HepG2 (cell line): ENCODE data around the gene PPP1R18. TPM values are rescaled to one million over a fixed set of nuclear protein-coding genes. Genes with fewer than 3 reads are reported as not detected.

ENCODE experiments used
- BRD4 ChIP-seq: sonication (generic); formaldehyde crosslinking; IDR thresholded peaks from 2 replicates; pipeline ENCODE4 v1.4.0; 2020; ENCODE audit warnings: missing genetic modification reagents
- ELF3 ChIP-seq: IDR thresholded peaks from 2 replicates; pipeline ENCODE4 v1.6.1; 2016; ENCODE audit warnings: missing genetic modification reagents, missing compliant biosample characterization
- FOSL2 ChIP-seq: sonication (generic); formaldehyde crosslinking; IDR thresholded peaks from 2 replicates; pipeline ENCODE4 v1.4.0; 2020; ENCODE audit warnings: missing genetic modification reagents
- GZF1 ChIP-seq: sonication (generic); formaldehyde crosslinking; IDR thresholded peaks from 2 replicates; pipeline ENCODE4 v1.5.1; 2020; ENCODE audit warnings: mild to moderate bottlenecking, missing genetic modification reagents
- KDM6A ChIP-seq: IDR thresholded peaks from 2 replicates; pipeline ENCODE4 v1.6.1; 2016; ENCODE audit warnings: low read depth
- KLF12 ChIP-seq: sonication (generic); formaldehyde crosslinking; IDR thresholded peaks from 2 replicates; pipeline ENCODE4 v1.4.0; 2020; ENCODE audit warnings: missing genetic modification reagents, borderline replicate concordance
- KLF13 ChIP-seq: sonication (generic); formaldehyde crosslinking; IDR thresholded peaks from 2 replicates; pipeline ENCODE4 v1.4.0; 2020; ENCODE audit warnings: mild to moderate bottlenecking, missing genetic modification reagents
- LCORL ChIP-seq, 2 experiments: fragments of 450-650 bp in 1 of 2; sonication (generic) in 1 of 2; formaldehyde crosslinking in 1 of 2; IDR thresholded peaks; 2 replicates each; pipeline versions ENCODE4 v1.5.0 to v1.6.1; 2017 to 2020; ENCODE audit warnings: antibody characterized with exemption in 1 of 2, missing genetic modification reagents in 1 of 2
- MBD4 ChIP-seq: IDR thresholded peaks from 2 replicates; pipeline ENCODE4 v1.6.1; 2012; ENCODE audit warnings: low read length, inconsistent platforms, borderline replicate concordance
- MTA3 ChIP-seq: sonication (generic); formaldehyde crosslinking; IDR thresholded peaks from 2 replicates; pipeline ENCODE4 v1.4.0; 2020; ENCODE audit warnings: missing genetic modification reagents
- NFE2 ChIP-seq: sonication (generic); formaldehyde crosslinking; IDR thresholded peaks from 2 replicates; pipeline ENCODE4 v1.4.0; 2020; ENCODE audit warnings: missing genetic modification reagents
- POLR2A ChIP-seq, 2 experiments: IDR thresholded peaks; 2 replicates each; pipeline ENCODE4 v1.6.1; 2011; ENCODE audit warnings: low read depth in 2 of 2, low read length in 2 of 2, mild to moderate bottlenecking in 1 of 2, moderate library complexity in 1 of 2; ENCODE audit not compliant: insufficient read depth in 1 of 2
- PTBP1 ChIP-seq: fragments of 200-400 bp; formaldehyde crosslinking; IDR thresholded peaks from 2 replicates; pipeline ENCODE4 v1.6.1; 2018; ENCODE audit warnings: low read length, low read depth; ENCODE audit not compliant: poor library complexity, severe bottlenecking
- RXRB ChIP-seq: IDR thresholded peaks from 2 replicates; pipeline ENCODE4 v1.6.1; 2016; ENCODE audit warnings: borderline replicate concordance, missing genetic modification reagents, missing compliant biosample characterization
- SALL1 ChIP-seq: sonication (generic); formaldehyde crosslinking; IDR thresholded peaks from 2 replicates; pipeline ENCODE4 v1.8.0; 2022; ENCODE audit warnings: mild to moderate bottlenecking, missing genetic modification reagents
- SOX6 ChIP-seq, 2 experiments: fragments of 450-650 bp in 1 of 2; sonication (generic) in 1 of 2; formaldehyde crosslinking in 1 of 2; IDR thresholded peaks; 2 replicates each; pipeline versions ENCODE4 v1.4.0 to v1.6.1; 2017 to 2020; ENCODE audit warnings: antibody characterized with exemption in 1 of 2, mild to moderate bottlenecking in 1 of 2, missing genetic modification reagents in 1 of 2
- SRSF4 ChIP-seq: fragments of 200-400 bp; formaldehyde crosslinking; IDR thresholded peaks from one replicate; pipeline ENCODE4 v1.6.1; 2018; ENCODE audit warnings: mild to moderate bottlenecking, low read depth, low read length, moderate library complexity; ENCODE audit not compliant: poor library complexity, severe bottlenecking
- YY1 ChIP-seq: IDR thresholded peaks from 2 replicates; pipeline ENCODE4 v1.6.1; 2011; ENCODE audit warnings: low read length, low read depth, moderate library complexity, mild to moderate bottlenecking; ENCODE audit not compliant: insufficient read depth, insufficient replicate concordance
- ZHX1 ChIP-seq: sonication (generic); formaldehyde crosslinking; IDR thresholded peaks from 2 replicates; pipeline ENCODE4 v1.8.1; 2022; ENCODE audit warnings: low read depth, mild to moderate bottlenecking, missing genetic modification reagents
- ZNF607 ChIP-seq: sonication (generic); formaldehyde crosslinking; IDR thresholded peaks from 2 replicates; pipeline ENCODE4 v1.5.1; 2020; ENCODE audit warnings: missing genetic modification reagents, mild to moderate bottlenecking, borderline replicate concordance
- ZNF746 ChIP-seq: sonication (generic); formaldehyde crosslinking; IDR thresholded peaks from 2 replicates; pipeline ENCODE4 v1.8.0; 2022; ENCODE audit warnings: mild to moderate bottlenecking, missing genetic modification reagents
- ZNF878 ChIP-seq: sonication (generic); formaldehyde crosslinking; IDR thresholded peaks from 2 replicates; pipeline ENCODE4 v1.8.1; 2023; ENCODE audit warnings: mild to moderate bottlenecking, missing genetic modification reagents, moderate library complexity
- ZNF883 ChIP-seq: sonication (generic); formaldehyde crosslinking; IDR thresholded peaks from 2 replicates; pipeline ENCODE4 v1.5.1; 2020; ENCODE audit warnings: mild to moderate bottlenecking, missing genetic modification reagents; ENCODE audit errors: not compliant biosample characterization
- polyA plus RNA-seq, 8 experiments: library from polyadenylated mRNA; depleted of rRNA in 3 of 8; stranded (reverse) in 7 of 8; unstranded in 1 of 8; fragments of >200 nt; fragmentation: Illumina TruSeq in 4 of 8; extraction: Trizol in 4 of 8; gene quantifications; 2 replicates each; pipeline versions ENCODE4 v1.2.1 to v1.2.3, GENCODE V29; 2011 to 2016; ENCODE audit warnings: low read depth in 4 of 8, missing spikeins in 1 of 8, mixed read lengths in 1 of 8; ENCODE audit not compliant: insufficient read depth in 1 of 8
- total RNA-seq, 5 experiments: library from RNA; depleted of rRNA; stranded (reverse); fragments of >200 nt; fragmentation: Illumina TruSeq; extraction: Trizol; gene quantifications; 2 replicates each; pipeline ENCODE4 v1.2.3, GENCODE V29; 2016; ENCODE audit warnings: low read depth in 1 of 5

Gene PPP1R18
- total and polyA plus RNA-seq, 2 of the 13 experiments (the other 11 are each of a cell fraction or from before 2014, with no cell fraction given): 4.9 to 9.2 TPM

DNA sequence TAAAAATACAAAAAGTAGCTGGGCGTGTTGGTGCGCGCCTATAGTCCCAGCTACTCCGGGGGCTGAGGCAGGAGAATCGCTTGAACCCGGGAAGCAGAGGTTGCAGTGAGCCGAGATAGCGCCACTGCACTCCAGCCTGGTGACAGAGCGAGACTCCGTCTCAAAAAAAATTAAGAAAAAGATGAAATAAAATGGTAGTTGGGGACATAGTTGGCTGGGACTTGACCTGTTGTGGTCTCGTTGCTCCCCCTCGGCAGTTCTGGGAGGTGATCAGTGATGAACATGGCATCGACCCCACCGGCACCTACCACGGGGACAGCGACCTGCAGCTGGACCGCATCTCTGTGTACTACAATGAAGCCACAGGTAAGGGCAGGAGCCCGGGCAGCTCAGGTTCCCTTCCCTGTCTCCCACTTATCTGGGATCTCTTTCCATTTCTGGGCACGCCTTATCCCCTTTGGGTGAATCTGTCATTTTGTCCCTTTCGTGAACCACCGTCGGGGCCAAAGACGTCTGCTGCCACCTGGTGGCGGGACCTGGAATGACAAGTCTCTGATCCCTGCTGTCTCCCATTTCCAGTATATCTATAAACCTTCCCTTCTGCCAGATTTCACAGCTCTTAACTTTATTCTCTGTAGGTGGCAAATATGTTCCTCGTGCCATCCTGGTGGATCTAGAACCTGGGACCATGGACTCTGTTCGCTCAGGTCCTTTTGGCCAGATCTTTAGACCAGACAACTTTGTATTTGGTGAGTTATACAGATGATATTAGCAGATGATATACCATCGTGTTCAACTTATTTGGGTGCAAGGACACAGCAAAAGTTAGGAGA lies 36.1 kb upstream of the PPP1R18 start (continued):
- no peak for TF ChIP-seq NFE2
- TF ChIP-seq PTBP1: no peak
- TF ChIP-seq ELF3 (CRISPR knock-in tag): peak; percentile 48; the same call in 1 of the 2 replicates
- no peak for TF ChIP-seq KLF13 (CRISPR knock-in tag)
- TF ChIP-seq KLF12 (CRISPR knock-in tag): no peak
- no peak for TF ChIP-seq SRSF4
- no peak for TF ChIP-seq LCORL (IDR thresholded peaks at IDR 0.05)
- TF ChIP-seq LCORL (CRISPR knock-in tag; IDR thresholded peaks at IDR 0.05): peak; percentile 16; the same call in 1 of the 2 replicates
- TF ChIP-seq SALL1 (CRISPR knock-in tag): peak; percentile 61; the same call in 1 of the 2 replicates
- no peak; the same call in 1 of the 2 replicates for TF ChIP-seq MBD4
- 0 out of 2 replicates have a peak, but pooled peaks have one; percentile 55 for TF ChIP-seq ZHX1 (CRISPR knock-in tag)
- no peak for TF ChIP-seq SOX6 (IDR thresholded peaks at IDR 0.05)
- TF ChIP-seq SOX6 (CRISPR knock-in tag; IDR thresholded peaks at IDR 0.05): 0 out of 2 replicates have a peak, but pooled peaks have one; percentile 32
- no peak for TF ChIP-seq GZF1 (CRISPR knock-in tag)
- no peak for TF ChIP-seq ZNF883 (CRISPR knock-in tag)
- no peak for TF ChIP-seq MTA3 (CRISPR knock-in tag)
- peak; percentile 55 for TF ChIP-seq RXRB (CRISPR knock-in tag)
- TF ChIP-seq YY1: peak; percentile 63
- peak; percentile 31; the same call in 1 of the 2 replicates for TF ChIP-seq ZNF607 (CRISPR knock-in tag)
- peak; percentile 50 to 63; a peak in 2 of 4 replicates for TF ChIP-seq POLR2A (IDR thresholded peaks at IDR 0.05; ENCODE audit: insufficient read depth in 1 of 2, low read depth in 2 of 2, low read length in 2 of 2)
- TF ChIP-seq BRD4: no peak
- no peak for TF ChIP-seq ZNF878 (CRISPR knock-in tag)
- no peak for TF ChIP-seq ZNF746
- peak; percentile 45; the same call in 1 of the 2 replicates for TF ChIP-seq FOSL2 (CRISPR knock-in tag)
- TF ChIP-seq KDM6A (CRISPR knock-in tag): no peak
